Superior temporal gyrus (tissue), 1 donor: ENCODE results near the gene GNLY.
A peak's percentile ranks its signal among the peaks of the same experiment; 100 is the strongest.

Experiments
- DNase-seq: peaks from one replicate; pipeline ENCODE4 v3.0.0-alpha.2; 2016; ENCODE audit errors: extremely low spot score

The GNLY gene

DNA sequence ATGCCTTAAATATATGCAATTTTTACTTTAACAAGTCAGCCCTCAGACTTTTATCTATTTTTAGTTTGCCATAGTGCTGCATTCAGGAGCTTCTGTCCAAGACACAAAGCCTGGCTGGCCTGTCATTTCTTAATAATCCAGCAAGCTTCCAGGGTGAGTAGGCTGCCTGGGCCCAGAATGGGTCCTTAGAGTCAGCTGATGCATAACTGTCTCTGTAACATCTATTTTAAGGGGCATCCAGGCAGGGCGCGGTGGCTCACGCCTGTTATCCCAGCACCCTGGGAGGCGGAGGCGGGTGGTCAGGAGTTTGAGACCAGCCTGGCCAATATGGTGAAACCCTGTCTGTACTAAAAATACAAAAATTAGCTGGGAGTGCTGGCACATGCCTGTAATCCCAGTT lies 11.8 kb upstream of the GNLY start:
- no peak for DNase-seq

DNA sequence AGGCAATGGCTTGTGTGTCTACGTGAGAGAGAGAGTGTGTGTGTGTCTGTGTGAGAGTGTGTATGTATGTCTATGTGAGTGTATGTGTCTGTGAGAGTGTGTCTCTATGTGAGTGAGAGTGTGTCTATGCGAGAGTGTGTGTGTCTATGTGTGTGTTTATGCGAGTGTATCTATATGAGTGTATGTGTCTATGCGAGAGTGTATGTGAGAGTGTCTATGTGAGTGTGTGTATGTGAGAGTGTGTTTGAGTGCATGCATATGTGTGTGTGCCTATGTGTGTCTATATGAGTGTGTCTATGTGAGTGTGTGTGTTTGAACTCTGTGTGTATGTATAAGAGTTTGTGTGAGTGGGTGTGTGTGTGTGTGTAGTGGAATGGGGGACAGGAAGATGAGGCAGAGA lies 9.8 kb upstream of the GNLY start:
- DNase-seq = no peak

DNA sequence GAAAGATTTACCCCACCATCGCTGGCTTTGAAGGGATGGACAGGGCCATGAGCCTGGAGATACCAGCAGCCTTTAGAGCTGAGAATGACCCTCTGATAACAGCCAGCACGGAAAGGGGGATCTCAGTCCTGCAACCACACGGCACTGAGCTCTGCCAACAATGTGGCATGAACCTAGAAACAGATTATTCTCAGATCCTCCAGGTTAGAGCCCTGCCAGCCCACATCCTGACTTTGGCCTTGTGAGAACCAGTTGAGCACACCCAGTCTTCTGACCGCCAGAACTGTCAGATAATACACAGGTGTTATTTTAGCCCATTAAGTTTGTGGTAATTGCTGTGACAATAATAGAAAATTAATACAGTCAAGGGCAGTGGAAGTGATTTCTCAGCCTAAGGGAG lies 9.4 kb upstream of the GNLY start:
- no peak for DNase-seq

DNA sequence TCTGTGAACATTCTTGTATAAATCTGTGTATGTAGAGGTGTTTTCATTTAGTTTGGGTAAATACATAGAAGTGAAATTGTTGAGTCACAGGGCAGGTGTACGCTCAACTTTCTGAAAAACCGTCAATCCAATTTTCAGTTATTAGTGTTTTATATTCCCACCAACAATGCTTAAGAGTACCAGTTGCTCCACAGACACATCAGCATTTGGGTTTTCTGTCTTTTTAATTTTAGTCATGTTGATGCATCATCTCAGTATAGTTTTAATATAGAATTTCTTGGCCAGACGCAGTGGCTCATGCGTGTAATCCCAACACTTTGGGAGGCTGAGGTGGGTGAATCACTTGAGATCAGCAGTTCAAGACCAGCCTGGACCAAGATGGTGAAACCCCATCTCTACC lies 3.2 kb upstream of the GNLY start:
- DNase-seq = no peak

DNA sequence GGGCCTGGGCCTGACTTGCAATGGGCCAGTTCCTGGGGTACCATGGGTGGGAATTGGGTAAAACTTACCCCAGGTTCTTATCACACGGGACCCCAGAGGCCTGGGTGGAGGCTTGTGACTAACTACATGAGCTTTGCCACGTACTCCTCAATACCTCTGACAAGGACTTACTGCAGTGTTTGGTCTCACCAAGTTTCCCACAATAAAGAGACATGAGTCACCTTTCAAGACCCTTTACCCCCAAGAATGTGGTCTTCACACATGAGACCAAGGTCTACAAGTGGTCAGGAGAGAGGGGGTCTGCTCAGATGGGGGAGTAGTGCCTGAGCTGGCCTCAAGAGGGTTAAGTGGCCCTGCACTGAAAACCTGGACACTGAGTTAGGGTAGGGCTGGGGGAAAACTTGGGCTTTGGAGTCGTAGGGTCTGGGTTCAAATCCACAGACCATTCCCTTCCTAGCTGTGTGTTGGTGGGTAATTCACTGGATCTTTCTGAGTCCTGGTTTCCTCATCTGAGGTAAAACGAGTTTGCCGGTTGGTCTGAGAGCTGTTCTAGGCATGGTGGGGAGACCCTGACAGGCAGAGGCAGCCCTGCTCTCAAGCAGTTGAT lies 2.0 kb upstream of the GNLY start:
- DNase-seq = no peak

DNA sequence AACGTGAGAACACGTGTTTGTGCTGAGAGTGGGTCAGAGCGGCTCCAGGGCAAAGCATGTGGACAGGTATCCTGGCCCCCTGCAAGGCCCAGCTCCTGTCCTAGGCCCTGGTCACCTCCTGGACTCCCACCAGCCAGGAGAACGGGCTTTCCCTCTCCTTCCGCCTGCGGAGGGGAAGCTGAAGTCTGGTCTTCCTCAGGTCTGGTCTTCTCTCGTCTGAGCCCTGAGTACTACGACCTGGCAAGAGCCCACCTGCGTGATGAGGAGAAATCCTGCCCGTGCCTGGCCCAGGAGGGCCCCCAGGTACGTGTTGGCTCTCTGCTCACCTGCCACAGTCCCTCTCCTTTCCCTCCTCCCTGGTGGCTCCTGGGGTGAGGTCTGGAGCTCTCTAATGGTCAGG lies 963 bp downstream of the GNLY start:
- DNase-seq = no peak

DNA sequence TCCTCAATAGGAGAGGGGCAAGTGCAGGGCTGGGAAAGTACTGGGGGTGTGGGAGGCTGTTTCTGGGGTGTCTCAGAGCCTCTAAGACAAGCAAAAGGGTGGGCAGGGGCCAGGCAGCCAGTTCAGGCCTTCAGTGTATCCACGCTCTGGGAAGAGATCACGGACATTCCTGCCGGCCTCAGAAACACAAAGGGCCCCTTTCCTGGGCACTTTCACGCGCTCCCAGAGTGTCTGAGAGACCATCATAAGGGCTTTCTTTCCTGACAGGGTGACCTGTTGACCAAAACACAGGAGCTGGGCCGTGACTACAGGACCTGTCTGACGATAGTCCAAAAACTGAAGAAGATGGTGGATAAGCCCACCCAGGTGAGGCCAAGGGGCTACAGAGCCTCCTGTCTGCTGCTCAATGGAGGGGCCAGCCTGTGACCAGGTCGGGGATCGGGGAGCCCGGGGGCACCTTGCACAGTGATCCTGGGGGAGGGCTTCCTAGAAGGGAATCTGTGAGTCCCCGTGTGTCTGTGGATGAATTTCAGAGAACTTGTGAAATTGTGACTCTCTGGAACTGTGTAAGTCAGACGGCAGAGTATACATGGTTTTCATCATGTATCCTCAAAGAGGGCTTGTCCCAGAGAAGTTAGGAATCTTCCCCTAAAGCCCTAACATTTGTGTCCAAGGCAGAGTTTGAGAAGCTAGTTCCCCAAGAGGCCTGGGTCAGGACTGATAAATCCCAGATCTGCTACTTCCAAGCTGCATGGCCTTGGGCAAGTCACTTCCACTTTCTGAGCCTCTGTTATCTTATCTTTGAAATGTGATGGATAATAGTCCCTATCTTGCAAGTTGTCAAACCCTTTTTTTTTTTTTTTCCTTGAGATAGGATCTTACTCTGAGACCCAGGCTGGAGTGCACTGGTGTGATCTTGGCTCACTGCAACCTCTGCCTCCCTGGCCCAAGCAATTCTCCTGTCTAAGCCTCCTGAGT lies 1.8 kb downstream of the GNLY start:
- DNase-seq = no peak

DNA sequence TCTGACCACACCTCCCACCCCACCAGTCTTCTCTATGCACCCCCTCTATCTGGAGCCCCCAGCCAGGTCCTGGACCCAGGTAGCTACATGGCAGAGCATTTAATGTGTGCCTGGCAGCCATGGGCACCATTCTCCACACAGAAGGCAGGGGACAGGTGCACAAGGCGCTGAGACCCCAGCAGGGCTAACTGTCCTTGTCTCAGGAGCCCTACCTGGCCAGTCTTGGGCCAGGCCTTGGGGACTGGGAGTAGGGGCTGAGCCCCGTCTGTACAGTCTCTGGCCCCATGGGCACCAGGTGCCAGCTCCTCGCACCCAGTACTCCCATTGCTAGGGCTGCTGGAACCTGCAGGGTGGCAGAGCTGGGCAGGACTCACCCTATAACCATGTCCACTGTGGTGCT lies 2.9 kb downstream of the GNLY start:
- no peak for DNase-seq

DNA sequence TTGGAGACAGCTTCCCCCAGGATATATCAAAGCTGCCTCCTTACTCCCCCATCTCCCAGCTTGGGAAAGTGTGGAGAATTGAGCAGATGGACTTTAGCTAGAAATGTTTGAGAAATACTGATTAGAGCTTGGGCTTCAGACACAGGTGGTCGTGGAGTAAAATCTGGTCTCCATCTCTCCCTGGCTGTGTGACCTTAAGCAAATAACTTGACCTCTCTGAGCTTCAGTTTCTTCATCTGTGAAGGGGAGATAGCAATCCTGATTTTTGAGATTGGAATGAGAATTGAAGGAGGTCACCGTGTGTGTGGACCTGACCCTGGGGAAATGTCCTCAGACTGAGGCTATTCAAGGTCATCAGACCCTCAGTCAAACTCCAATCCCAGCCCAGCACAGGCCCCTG lies 3.6 kb downstream of the GNLY start:
- DNase-seq = no peak

DNA sequence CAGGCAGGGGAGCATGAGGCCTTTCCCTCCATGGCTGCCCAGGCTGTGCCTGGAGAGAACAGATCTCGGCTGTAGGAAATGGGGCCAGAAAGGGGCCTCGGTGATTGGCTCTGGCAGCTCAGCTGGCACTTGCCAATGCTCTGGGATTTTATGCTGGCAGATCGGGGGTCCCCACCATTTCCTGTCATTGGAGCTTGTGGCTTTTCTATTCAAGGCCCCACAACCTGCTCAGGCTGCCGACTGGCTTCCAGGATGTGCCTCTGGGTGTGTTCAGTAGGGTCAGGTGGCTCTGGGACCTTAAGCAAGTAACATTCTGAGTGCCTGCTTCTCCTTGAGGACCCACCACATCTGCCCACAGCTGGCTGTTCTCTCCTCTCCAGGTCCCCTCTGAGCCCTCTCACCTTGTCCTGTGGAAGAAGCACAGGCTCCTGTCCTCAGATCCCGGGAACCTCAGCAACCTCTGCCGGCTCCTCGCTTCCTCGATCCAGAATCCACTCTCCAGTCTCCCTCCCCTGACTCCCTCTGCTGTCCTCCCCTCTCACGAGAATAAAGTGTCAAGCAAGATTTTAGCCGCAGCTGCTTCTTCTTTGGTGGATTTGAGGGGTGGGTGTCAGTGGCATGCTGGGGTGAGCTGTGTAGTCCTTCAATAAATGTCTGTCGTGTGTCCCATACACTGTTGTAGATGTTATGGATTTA lies 4.2 kb downstream of the GNLY start:
- no peak for DNase-seq

DNA sequence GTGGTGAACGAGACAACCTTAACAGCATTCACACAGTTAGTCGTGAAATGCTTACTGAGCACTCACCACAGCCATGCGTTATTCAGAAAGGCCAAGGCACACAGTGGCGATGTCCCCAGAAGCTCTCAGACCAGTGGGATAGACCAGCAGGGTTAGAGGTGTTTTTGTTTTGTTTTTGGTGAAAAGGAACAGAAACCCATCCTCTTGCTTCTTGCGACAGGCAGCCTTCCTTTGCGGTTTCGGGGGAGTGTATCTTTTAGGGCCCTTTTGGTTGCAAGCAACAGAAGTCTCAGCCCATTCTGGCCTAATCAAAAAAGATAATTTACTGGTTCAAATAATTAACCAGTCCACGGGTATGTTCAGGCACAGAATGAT lies 4.7 kb downstream of the GNLY start:
- DNase-seq = no peak

DNA sequence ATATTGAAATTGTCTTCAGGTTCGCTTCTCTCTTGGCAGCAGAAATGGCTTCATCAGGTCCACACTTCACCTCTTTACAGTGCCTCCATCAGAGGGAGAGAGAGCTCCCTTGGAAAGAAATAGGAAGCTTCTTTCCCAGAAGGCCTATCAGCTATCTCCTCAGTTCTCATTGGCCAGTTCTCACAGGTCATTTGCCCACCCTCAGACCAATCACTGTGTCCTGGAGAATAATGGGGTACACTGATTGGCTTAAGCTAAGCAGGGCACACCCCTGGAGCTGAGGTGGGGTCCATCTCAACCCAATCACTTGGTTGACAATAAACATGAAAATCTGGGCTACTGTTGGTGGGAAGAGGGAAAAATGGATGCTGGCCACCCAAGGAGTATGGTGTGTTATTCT lies 5.2 kb downstream of the GNLY start:
- no peak for DNase-seq

DNA sequence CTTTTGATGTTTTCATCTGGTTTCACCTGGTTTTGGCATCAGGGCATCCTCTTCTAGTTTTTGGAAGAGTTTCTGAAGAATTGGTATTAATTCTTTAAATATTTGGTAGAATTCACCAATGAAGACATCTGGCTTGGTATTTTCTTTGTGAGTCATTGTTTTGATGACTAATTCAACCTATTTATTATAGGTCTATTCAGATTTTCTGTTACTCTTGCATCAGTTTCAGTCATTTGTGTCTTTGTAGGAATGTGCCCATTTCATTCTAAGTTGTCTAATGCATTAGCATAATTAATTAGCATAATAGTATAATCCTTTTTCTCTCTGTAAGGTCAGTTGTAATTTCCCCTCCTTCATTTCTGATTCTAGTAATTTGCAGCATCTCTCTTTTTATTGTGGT lies 8.0 kb downstream of the GNLY start:
- no peak for DNase-seq

DNA sequence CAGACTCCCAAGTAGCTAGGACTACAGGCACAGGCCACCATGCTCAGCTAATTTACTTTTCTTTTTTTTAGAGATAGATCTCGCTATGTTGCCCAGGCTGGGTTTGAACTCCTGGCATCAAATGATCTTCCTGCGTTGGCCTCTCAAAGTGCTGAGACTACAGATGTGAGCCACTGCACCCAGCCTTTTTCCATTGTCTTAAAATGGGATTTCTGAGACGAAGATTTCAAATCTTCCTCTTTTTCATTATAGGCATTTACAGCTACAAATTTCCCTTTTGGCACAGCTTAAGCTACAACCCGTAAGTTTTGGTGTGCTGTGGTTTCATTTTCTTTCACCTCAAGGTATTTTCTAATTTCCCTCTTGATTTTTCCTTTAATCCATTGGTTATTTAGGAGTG lies 8.6 kb downstream of the GNLY start:
- DNase-seq = no peak

DNA sequence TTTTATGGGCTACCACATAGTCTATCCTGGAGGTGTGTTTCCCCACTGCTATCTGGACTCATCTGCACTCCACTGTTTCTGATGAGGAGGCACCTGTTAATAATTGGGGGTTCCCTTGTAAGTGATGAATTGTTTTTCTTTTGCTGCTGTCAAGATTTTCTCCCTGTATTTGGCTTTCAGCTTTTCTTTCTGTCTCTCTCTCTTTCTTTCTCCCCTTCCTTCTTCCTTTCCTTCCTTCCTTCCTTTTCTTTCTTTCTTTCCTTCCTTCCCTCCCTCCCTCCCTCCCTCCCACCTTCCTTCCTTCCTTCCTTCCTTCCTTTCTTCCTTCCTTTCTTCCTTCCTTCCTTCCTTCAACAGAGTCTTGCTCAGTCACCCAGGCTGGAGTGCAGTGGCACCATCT lies 9.2 kb downstream of the GNLY start:
- DNase-seq = no peak

DNA sequence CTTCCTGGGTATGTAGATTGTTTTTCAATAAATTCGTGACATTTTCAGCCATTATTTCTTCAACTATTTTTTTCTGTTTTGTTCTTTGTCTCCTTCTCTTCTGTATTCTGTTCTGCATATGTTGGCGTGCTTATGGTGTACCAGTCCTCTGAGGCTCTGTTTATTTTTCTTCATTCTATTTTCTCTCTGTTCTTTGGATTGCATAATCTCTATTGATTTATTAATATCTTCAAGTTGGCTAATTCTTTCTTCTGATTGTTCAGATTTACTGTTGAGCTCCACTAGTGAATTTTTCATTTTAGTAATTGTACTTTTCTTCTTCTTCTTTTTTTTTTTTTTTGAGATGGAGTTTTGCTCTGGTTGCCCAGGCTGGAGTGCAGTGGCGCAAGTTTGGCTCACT lies 9.9 kb downstream of the GNLY start:
- no peak for DNase-seq

DNA sequence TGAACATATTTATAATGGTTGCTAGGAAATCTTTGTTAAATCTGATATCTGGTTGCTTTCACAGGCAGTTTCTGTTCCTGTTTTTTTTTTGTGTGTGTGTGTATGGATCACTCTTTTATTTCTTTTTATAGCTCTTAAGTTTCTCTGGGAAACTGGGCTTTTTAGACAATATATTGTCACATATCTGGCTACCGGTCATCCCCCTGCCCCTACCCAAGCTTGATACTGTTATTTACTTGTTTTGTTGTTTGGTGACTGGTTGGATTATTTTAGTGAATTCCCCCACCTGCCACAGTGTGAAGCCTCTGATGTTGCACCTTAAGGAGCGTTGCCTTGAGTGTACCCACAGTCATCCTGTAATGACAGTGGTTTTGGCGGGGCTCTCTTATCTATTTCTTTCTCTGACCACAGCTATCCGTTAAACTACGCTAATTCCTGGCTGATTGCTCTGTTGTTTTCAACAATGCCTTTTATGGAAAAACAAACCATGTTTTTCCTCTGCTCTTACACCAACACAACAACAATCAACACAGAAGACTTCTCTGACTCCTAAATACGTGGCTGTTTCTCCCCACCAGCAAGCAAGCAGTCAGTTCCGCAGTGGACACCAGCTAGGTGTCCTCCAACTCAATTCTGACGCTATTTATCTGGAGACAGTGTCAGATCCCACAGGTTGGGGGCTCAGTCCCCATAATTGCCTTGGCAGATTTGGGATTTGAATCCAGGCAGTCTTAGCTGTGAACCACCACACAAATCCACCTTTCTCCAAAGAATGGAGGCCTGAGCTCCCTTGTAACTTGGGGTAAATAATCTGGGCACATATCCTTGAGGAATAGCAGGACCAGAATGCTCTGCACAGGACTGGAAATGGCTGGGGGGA lies 10.9 kb downstream of the GNLY start:
- DNase-seq = no peak

DNA sequence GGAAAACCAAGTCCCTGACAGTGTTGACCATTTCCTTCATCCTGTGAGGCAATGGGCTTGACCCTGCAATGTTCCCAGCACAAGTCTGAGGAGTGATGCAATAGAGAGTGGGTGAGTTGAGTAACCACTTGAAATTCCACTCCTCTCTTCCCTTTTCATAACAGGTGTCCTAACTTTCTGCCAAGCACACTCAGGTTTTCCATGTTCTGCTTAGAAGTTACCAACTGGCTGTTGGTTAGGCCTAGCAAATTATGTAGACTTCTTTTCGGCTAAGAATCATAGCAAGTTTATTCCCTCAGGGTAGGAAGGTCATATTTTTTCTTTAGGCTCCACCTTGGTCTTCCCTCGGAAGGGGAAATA lies 11.5 kb downstream of the GNLY start:
- DNase-seq = no peak

DNA sequence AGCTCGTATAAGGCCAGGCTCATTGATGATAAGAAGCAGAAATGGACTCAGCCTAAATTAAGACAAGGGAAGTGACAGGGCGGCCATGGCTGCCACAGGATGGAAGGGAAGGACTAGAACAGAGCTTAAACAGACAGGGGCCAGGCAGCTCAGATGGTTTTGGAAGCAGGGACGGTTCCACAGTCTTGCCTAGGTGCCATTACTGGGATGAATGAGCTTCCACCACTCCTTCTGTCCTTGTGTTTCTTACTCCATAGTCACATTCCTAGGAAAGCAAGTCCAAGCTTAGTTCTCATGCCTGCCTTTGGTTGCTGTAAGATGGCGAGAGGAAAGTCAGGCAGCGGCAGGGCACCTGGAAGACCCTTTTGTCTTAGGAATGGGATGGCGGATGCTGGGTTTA lies 11.9 kb downstream of the GNLY start:
- no peak for DNase-seq

DNA sequence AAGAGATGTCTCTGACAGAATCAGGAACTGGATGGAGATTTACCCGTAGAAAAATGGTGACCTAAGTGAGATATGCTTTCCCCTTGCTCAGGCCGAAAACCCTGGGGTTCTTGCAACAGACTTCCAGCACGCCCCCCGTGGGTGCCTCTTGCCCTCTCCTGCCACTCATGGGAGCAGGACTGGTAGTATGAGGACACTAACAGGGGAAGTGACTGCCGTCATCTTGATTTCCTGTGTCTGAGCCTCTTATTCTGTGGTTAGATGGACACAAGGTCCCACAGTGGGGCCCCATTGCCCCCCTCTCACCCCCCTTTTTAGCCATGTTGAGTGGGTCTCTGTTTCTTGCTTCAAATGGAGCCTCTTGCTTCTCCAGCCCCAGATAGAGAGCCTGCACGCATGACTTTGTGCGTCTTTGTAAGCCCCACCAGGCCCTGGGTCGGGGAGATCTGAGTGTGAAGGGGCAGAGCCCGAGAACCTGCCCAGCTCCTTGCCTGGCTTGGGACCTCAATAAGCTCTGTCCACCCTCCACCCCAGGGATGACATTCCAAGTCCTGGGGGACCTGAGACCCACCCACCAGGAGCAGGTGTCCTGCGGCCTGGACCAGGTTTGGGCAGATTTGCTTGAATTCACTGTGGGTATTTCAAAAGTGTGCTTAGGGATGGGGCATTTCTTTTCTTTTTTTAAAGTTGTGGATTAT lies 12.6 kb downstream of the GNLY start:
- no peak for DNase-seq

DNA sequence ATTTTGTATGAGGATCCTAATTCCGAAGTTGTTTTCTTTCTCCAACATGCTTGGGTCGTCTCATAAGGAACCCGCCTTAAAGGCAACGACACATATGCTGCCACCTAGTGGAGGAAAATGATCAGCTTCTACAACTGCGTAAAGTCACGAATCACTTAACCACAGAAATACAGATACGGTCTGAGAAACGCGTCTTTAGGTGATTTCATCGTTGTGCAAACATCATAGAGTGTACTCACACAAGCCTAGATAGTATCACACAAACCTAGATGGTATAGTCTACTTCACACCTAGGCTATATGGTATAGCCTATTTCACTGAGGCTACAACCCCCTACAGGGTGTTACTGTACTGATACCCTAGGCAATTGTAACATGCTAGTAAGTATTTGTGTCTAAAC lies 13.1 kb downstream of the GNLY start:
- peak; percentile 97 for DNase-seq
